SK-N-MC (cell line): Measurements from ENCODE around the gene EHBP1.
A peak's percentile ranks its signal among the peaks of the same experiment; 100 is the strongest.
"Not testable (repeated sequence)": the region's sequence is repeated elsewhere in the genome, so short reads cannot be mapped to it uniquely, and the experiment has no call there.

Source experiments
- DNase-seq: peaks from one replicate; pipeline ENCODE4 v3.0.0-alpha.2; 2011; ENCODE audit warnings: low read depth, low spot score
- H3K27ac ChIP-seq: fragments of 200-600 bp; sonication (generic); 2 replicates; pipeline ENCODE4 v1.5.1; 2016; ENCODE audit warnings: mixed run types
- H3K36me3 ChIP-seq: fragments of 200-600 bp; sonication (generic); 2 replicates; pipeline ENCODE4 v1.6.1; 2017; ENCODE audit warnings: antibody characterized with exemption, low read length, mixed read lengths; ENCODE audit not compliant: insufficient read depth
- H3K4me3 ChIP-seq: fragments of 200-600 bp; sonication (generic); 2 replicates; pipeline ENCODE4 v1.5.1; 2016
- H3K9ac ChIP-seq: fragments of 200-600 bp; sonication (generic); 2 replicates; pipeline ENCODE4 v1.8.0; 2017; ENCODE audit warnings: mixed run types, mixed read lengths; ENCODE audit not compliant: insufficient read length
- H3K9me3 ChIP-seq: fragments of 200-600 bp; sonication (generic); 2 replicates; pipeline ENCODE4 v1.6.1; 2017; ENCODE audit warnings: low read depth, mild to moderate bottlenecking, antibody characterized with exemption, low read length, moderate library complexity, mixed read lengths
- EZH2 ChIP-seq: fragments of 200-600 bp; sonication (generic); IDR thresholded peaks from one replicate; pipeline ENCODE4 v1.6.1; 2017; ENCODE audit warnings: antibody characterized with exemption
- FOXP2 ChIP-seq: optimal IDR thresholded peaks from 2 replicates; pipeline ENCODE3; 2011; ENCODE audit warnings: mild to moderate bottlenecking, moderate library complexity; ENCODE audit not compliant: insufficient read depth; ENCODE audit errors: extremely low read length, control extremely low read depth
- POLR2AphosphoS5 ChIP-seq: IDR thresholded peaks from 2 replicates; pipeline ENCODE4 v1.6.1; 2012; ENCODE audit warnings: mild to moderate bottlenecking, low read depth, low read length, borderline replicate concordance

Gene EHBP1

DNA sequence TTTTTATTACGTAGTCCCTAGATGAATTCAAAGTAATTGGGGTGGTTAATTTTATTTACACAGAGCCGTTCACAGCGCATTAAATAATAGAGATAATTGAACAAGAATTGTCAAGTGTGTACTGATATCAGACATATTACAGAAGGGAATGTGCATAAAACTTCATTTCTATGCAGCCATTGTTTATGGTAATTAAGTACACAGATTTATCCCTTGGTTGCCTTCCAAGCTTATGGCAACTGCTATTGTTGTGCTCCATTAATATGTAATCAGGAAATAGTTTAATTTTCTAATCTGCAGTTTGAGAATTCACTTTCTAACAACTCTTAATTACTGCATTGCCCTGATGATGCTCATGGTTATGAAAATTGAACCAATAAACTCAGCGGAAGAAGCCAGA lies 297.8 kb downstream of the EHBP1 start:
- no peaks in the 10 kb centered on the region for H3K9me3 ChIP-seq
- H3K9ac ChIP-seq = no peak overlapping the region
- TF ChIP-seq FOXP2 (peak; percentile 75), EZH2 (no peak)
- H3K27ac ChIP-seq = peak overlapping the region; percentile 30; the same call in 1 of the 2 replicates
- H3K4me3 ChIP-seq = no peak overlapping the region
- DNase-seq = no peak
- H3K36me3 ChIP-seq = no peaks in the 10 kb centered on the region

- DNase-seq = no peak
- Histone ChIP-seq H3K27ac (no peak overlapping the region), H3K9ac (no peak overlapping the region), H3K9me3 (no peaks in the 10 kb centered on the region), H3K36me3 (0 out of 2 replicates have a peak, but pooled peaks cover 3% of the 10 kb centered on the region), H3K4me3 (no peak overlapping the region)
- TF ChIP-seq POLR2AphosphoS5 (no peak), FOXP2 (no peak), EZH2 (no peak)
These were observed 302.4 kb downstream of the EHBP1 start for GRCh38 chr2:63007813-63008458.

- no peak for DNase-seq
- TF ChIP-seq EZH2 (no peak), FOXP2 (no peak), POLR2AphosphoS5 (no peak)
- no peak overlapping the region for H3K9ac ChIP-seq
- no peak overlapping the region for H3K27ac ChIP-seq
- peaks cover 11% of the 10 kb centered on the region; the same call in 1 of the 2 replicates for H3K36me3 ChIP-seq
- no peak overlapping the region for H3K4me3 ChIP-seq
- no peaks in the 10 kb centered on the region for H3K9me3 ChIP-seq
These were observed 303.3 kb downstream of the EHBP1 start for GRCh38 chr2:63008838-63009237.

DNA sequence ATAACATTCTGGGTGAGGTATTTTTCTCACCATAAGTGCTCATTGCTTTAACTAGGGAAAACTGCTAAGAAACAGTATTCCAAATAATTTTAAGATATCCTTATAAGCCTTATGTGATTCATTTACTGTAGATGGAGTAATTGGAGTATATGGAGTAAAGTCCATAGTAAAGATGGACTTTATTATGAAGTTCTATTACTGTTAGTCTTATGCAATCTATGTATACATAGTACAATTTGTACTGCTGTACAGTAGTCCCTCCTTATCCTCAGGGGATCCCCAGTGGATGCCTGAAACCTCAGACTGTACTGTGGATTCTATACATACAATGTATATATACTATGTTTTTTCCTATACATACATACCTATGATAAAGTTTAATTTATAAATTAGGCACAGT lies 304.0 kb downstream of the EHBP1 start:
- Histone ChIP-seq H3K9ac (no peak overlapping the region), H3K36me3 (peaks cover 11% of the 10 kb centered on the region; the same call in 1 of the 2 replicates), H3K4me3 (no peak overlapping the region), H3K27ac (no peak overlapping the region), H3K9me3 (no peaks in the 10 kb centered on the region)
- no peak for DNase-seq
- TF ChIP-seq EZH2 (no peak), FOXP2 (no peak), POLR2AphosphoS5 (no peak)

DNA sequence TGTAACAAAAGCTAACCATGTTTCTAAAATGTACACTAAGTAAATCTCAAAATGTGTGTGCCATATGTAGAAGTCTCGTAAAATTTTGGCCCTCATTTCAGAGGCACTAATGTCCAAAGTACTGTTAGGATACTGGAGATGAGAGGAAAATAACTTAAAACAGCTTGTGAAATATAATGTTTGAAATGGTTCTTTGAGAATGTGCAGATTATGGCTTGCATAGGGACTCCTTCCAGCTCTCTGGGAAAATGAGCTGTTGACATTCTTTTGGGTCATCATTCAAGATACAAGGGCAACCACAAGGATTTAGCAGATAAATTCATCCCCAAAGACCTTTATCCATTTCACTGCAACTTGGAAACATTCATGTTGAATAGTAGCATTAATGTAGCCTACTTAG lies 307.0 kb downstream of the EHBP1 start:
- H3K9me3 ChIP-seq = no peaks in the 10 kb centered on the region
- TF ChIP-seq EZH2 (no peak), FOXP2 (no peak), POLR2AphosphoS5 (no peak)
- H3K27ac ChIP-seq = peak overlapping the region; percentile 91
- no peak overlapping the region for H3K4me3 ChIP-seq
- H3K9ac ChIP-seq = no peak overlapping the region
- DNase-seq = no peak
- peaks cover 11% of the 10 kb centered on the region; the same call in 1 of the 2 replicates for H3K36me3 ChIP-seq

DNA sequence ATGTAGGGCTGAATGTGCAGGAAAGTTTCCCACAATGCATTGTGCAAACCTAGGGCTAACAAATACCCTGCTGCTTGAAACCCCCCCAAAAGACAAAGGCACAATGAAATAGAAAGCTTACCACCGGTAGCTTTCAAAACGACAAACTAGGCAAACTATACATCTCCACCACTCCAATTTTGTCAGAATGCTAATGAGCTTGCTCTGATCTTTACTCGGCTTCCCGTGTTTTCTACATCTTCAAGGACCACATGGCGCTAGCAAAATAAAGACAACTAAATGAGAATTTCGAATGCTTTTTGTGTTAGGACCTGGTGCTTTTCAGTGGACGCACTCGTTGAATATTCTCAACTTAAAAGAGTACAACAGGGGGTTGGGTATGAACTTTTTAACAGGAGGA lies 307.9 kb downstream of the EHBP1 start:
- DNase-seq = no peak
- Histone ChIP-seq H3K9me3 (no peaks in the 10 kb centered on the region), H3K4me3 (no peak overlapping the region), H3K9ac (no peak overlapping the region), H3K36me3 (peaks cover 11% of the 10 kb centered on the region; the same call in 1 of the 2 replicates), H3K27ac (no peak overlapping the region)
- TF ChIP-seq EZH2 = no peak
- no peak for TF ChIP-seq FOXP2
- TF ChIP-seq POLR2AphosphoS5 = no peak

GRCh38 chr2:63015389-63015788 lies 309.9 kb downstream of the EHBP1 start:
- TF ChIP-seq POLR2AphosphoS5 (no peak), FOXP2 (no peak), EZH2 (no peak)
- Histone ChIP-seq H3K9me3 (no peaks in the 10 kb centered on the region), H3K36me3 (peaks cover 11% of the 10 kb centered on the region; the same call in 1 of the 2 replicates), H3K27ac (no peak overlapping the region), H3K9ac (no peak overlapping the region), H3K4me3 (no peak overlapping the region)
- DNase-seq = no peak

DNA sequence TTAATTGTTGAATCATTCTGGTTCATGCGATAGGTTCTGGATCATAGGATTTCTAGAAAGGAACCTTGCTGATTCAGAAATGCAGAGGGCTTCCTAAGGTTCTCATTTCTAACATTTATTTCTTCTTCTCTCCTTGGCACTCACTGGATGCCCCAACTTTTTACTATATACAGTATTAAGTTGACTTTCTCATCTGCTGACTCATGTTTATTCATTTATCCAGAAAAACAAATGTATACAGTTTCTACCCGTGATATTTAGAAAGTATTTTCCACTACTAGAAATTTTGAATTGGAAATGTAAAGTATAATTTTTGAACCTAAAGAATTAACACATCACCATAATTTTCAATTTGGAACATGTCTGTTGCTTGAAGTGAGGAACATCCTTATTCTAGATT lies 312.9 kb downstream of the EHBP1 start:
- DNase-seq = no peak
- Histone ChIP-seq H3K36me3 (peaks cover 2% of the 10 kb centered on the region; the same call in 1 of the 2 replicates), H3K9me3 (no peaks in the 10 kb centered on the region), H3K9ac (no peak overlapping the region), H3K27ac (peak overlapping the region; percentile 15; the same call in 1 of the 2 replicates), H3K4me3 (no peak overlapping the region)
- TF ChIP-seq FOXP2 (no peak), POLR2AphosphoS5 (no peak), EZH2 (no peak)

GRCh38 chr2:63019686-63020085 lies 314.2 kb downstream of the EHBP1 start:
- not testable (repeated sequence) for H3K9me3 ChIP-seq, H3K36me3 ChIP-seq, H3K9ac ChIP-seq, DNase-seq, H3K4me3 ChIP-seq, H3K27ac ChIP-seq
